Duodenal mucosa (tissue), 2 donors: ENCODE data around the gene SOCS3.
A peak's percentile ranks its signal among the peaks of the same experiment; 100 is the strongest.

ENCODE experiments used
- H3K27ac ChIP-seq: one replicate; pipeline ENCODE4 v1.7.0; 2013; ENCODE audit warnings: low read depth, low read length
- H3K27me3 ChIP-seq, 2 donors: one replicate each; pipeline ENCODE4 v1.7.0; 2013; ENCODE audit warnings: low read length in 2 of 2, control low read depth in 1 of 2; ENCODE audit not compliant: insufficient read depth in 2 of 2, control insufficient read depth in 1 of 2
- H3K36me3 ChIP-seq, 2 donors: one replicate each; pipeline ENCODE4 v1.7.0; 2013; ENCODE audit warnings: low read length in 2 of 2, control low read depth in 1 of 2; ENCODE audit not compliant: insufficient read depth in 2 of 2, control insufficient read depth in 1 of 2
- H3K4me1 ChIP-seq, 2 donors: one replicate each; pipeline ENCODE4 v1.7.0; 2013; ENCODE audit warnings: low read length in 2 of 2, control low read depth in 1 of 2; ENCODE audit not compliant: insufficient read depth in 2 of 2, control insufficient read depth in 1 of 2
- H3K4me3 ChIP-seq, 2 donors: one replicate each; pipeline ENCODE4 v1.7.0; 2013; ENCODE audit warnings: low read length in 2 of 2, low read depth in 1 of 2
- H3K9ac ChIP-seq, 2 donors: one replicate each; pipeline ENCODE4 v1.7.0; 2013; ENCODE audit warnings: low read length in 2 of 2, low read depth in 1 of 2
- H3K9me3 ChIP-seq, 2 donors: one replicate each; pipeline ENCODE4 v1.7.0; 2013; ENCODE audit warnings: low read length in 2 of 2, control low read depth in 1 of 2; ENCODE audit not compliant: control insufficient read depth in 1 of 2

Gene SOCS3

GRCh38 chr17:78391843-78392242 lies 32.0 kb upstream of the SOCS3 start:
- Histone ChIP-seq H3K27ac (no peak overlapping the region), H3K36me3 (peaks cover 22 to 36% of the 10 kb centered on the region in 2 donors), H3K9ac (no peak overlapping the region), H3K4me1 (peaks cover 12% of the 10 kb centered on the region in 2 donors), H3K9me3 (no peaks in the 10 kb centered on the region), H3K4me3 (no peak overlapping the region), H3K27me3 (no peaks in the 10 kb centered on the region)

- H3K4me1 ChIP-seq, result peaks cover 19 to 20% of the 10 kb centered on the region in 2 donors
Measured at GRCh38 chr17:78391051-78391431, 31.2 kb upstream of the SOCS3 start.

GRCh38 chr17:78390241-78391050 lies 30.6 kb upstream of the SOCS3 start:
- no peak overlapping the region for H3K9ac ChIP-seq
- no peaks in the 10 kb centered on the region for H3K9me3 ChIP-seq
- H3K4me3 ChIP-seq, result no peak overlapping the region
- peaks cover 18 to 22% of the 10 kb centered on the region in 2 donors for H3K36me3 ChIP-seq
- no peaks in the 10 kb centered on the region for H3K27me3 ChIP-seq
- peak overlapping the region; percentile 20 for H3K27ac ChIP-seq
- H3K4me1 ChIP-seq, result peaks cover 25% of the 10 kb centered on the region in 2 donors

More at GRCh38 chr17:78391051-78391431, 31.2 kb upstream of the SOCS3 start:
- H3K36me3 ChIP-seq, result peaks cover 21 to 28% of the 10 kb centered on the region in 2 donors
- no peak overlapping the region for H3K9ac ChIP-seq
- no peaks in the 10 kb centered on the region for H3K9me3 ChIP-seq
- no peak overlapping the region for H3K27ac ChIP-seq
- H3K4me3 ChIP-seq, result no peak overlapping the region
- no peaks in the 10 kb centered on the region for H3K27me3 ChIP-seq

- Histone ChIP-seq H3K4me1 (peaks cover 39 to 43% of the 10 kb centered on the region in 2 donors), H3K4me3 (no peak overlapping the region), H3K27ac (peak overlapping the region; percentile 68), H3K27me3 (no peaks in the 10 kb centered on the region), H3K9ac (no peak overlapping the region), H3K36me3 (peaks cover 5 to 11% of the 10 kb centered on the region in 2 donors), H3K9me3 (no peaks in the 10 kb centered on the region)
Measured at GRCh38 chr17:78387977-78388941, 28.4 kb upstream of the SOCS3 start.

- Histone ChIP-seq H3K27ac (peak overlapping the region; percentile 53), H3K4me3 (no peak overlapping the region), H3K4me1 (peaks cover 58 to 64% of the 10 kb centered on the region in 2 donors), H3K36me3 (peaks cover 0 to 4% of the 10 kb centered on the region in 2 donors), H3K9ac (peak overlapping the region in 1 of 2 donors; percentile 10), H3K27me3 (no peaks in the 10 kb centered on the region), H3K9me3 (no peaks in the 10 kb centered on the region)
Measured at GRCh38 chr17:78384479-78385175, 24.8 kb upstream of the SOCS3 start.

GRCh38 chr17:78383725-78384471 lies 24.0 kb upstream of the SOCS3 start:
- peaks cover 0 to 4% of the 10 kb centered on the region in 2 donors for H3K36me3 ChIP-seq
- peaks cover 65 to 69% of the 10 kb centered on the region in 2 donors for H3K4me1 ChIP-seq
- H3K9me3 ChIP-seq, result no peaks in the 10 kb centered on the region
- peak overlapping the region; percentile 68 for H3K27ac ChIP-seq
- no peaks in the 10 kb centered on the region for H3K27me3 ChIP-seq
- peak overlapping the region in 1 of 2 donors; percentile 29 for H3K9ac ChIP-seq
- no peak overlapping the region for H3K4me3 ChIP-seq

GRCh38 chr17:78381601-78382232 lies 21.8 kb upstream of the SOCS3 start:
- no peaks in the 10 kb centered on the region for H3K27me3 ChIP-seq
- H3K4me3 ChIP-seq, result peak overlapping the region; percentile 12 to 33
- H3K27ac ChIP-seq, result peak overlapping the region; percentile 68
- peak overlapping the region; percentile 21 to 63 for H3K9ac ChIP-seq
- peaks cover 62 to 73% of the 10 kb centered on the region in 2 donors for H3K4me1 ChIP-seq
- no peaks in the 10 kb centered on the region for H3K9me3 ChIP-seq
- H3K36me3 ChIP-seq, result peaks cover 0 to 4% of the 10 kb centered on the region in 2 donors

- H3K27ac ChIP-seq, result no peak overlapping the region
- no peaks in the 10 kb centered on the region for H3K9me3 ChIP-seq
- H3K4me1 ChIP-seq, result peaks cover 50 to 69% of the 10 kb centered on the region in 2 donors
- H3K27me3 ChIP-seq, result no peaks in the 10 kb centered on the region
- peaks cover 0 to 4% of the 10 kb centered on the region in 2 donors for H3K36me3 ChIP-seq
- no peak overlapping the region for H3K9ac ChIP-seq
- H3K4me3 ChIP-seq, result no peak overlapping the region
Measured at GRCh38 chr17:78380370-78380769, 20.5 kb upstream of the SOCS3 start.

- peaks cover 41 to 62% of the 10 kb centered on the region in 2 donors for H3K4me1 ChIP-seq
Measured at GRCh38 chr17:78379131-78379491, 19.2 kb upstream of the SOCS3 start.

More at GRCh38 chr17:78379131-78379491, 19.2 kb upstream of the SOCS3 start:
- Histone ChIP-seq H3K27ac (peak overlapping the region; percentile 75), H3K27me3 (no peaks in the 10 kb centered on the region), H3K9me3 (no peaks in the 10 kb centered on the region), H3K36me3 (no peaks in the 10 kb centered on the region), H3K9ac (peak overlapping the region; percentile 83 to 93), H3K4me3 (peak overlapping the region; percentile 84 to 90)
